Activated CD8-positive, alpha-beta T cell treated with anti-CD3 and anti-CD28 coated beads for 36 hours (primary cell): ENCODE data around the gene FAM174B. TPM values are rescaled to one million over a fixed set of nuclear protein-coding genes. Genes with fewer than 3 reads are reported as not detected.

Source experiments
- ATAC-seq: fragments of 200-7000 bp; cut with Tn5 transposase; one replicate; pipeline ENCODE4 v1.10.0; 2021; ENCODE audit warnings: mild to moderate bottlenecking, moderate library complexity
- CTCF ChIA-PET: fragments of 350-600 bp; sonication (Branson Sonifier 250); formaldehyde crosslinking; loops from one replicate; lab custom pipeline; 2021; ENCODE audit warnings: antibody characterized with exemption; lab: Charles Lee
- POLR2A ChIA-PET: fragments of 350-600 bp; sonication (Branson Sonifier 250); formaldehyde crosslinking; loops from one replicate; lab custom pipeline; 2021; ENCODE audit warnings: antibody characterized with exemption; lab: Charles Lee
- DNase-seq: peaks from one replicate; pipeline ENCODE4 v3.0.0-alpha.2; 2020
- H3K27ac Mint-ChIP-seq: one replicate; pipeline ENCODE4 v1.8.0; 2021; ENCODE audit warnings: mild to moderate bottlenecking, mixed read lengths
- H3K27me3 Mint-ChIP-seq: one replicate; pipeline ENCODE4 v1.8.0; 2021; ENCODE audit warnings: mixed read lengths
- H3K36me3 Mint-ChIP-seq: one replicate; pipeline ENCODE4 v1.8.0; 2021; ENCODE audit warnings: low read depth, mixed read lengths
- H3K4me1 Mint-ChIP-seq: one replicate; pipeline ENCODE4 v1.8.0; 2021; ENCODE audit warnings: low read depth, mixed read lengths
- H3K4me3 Mint-ChIP-seq: one replicate; pipeline ENCODE4 v1.8.0; 2021; ENCODE audit warnings: mild to moderate bottlenecking, moderate library complexity, mixed read lengths
- H3K9me3 Mint-ChIP-seq: one replicate; pipeline ENCODE4 v1.8.0; 2021; ENCODE audit warnings: mixed read lengths
- intact Hi-C: fragments of 100-400 bp; cut with micrococcal nuclease; formaldehyde crosslinking; loops from one replicate; pipeline ENCODE4 v1.10.0; 2022
- total RNA-seq, 2 experiments: library from RNA; stranded (reverse); gene quantifications; one replicate each; pipeline ENCODE4 v1.2.3, GENCODE V29; 2021
- TF ChIP-seq, protein P1 (sequence below): fragments of 200-600 bp; IDR thresholded peaks from one replicate; pipeline ENCODE4 v1.8.0; 2022; ENCODE audit warnings: antibody characterized with exemption, mild to moderate bottlenecking

The FAM174B gene
- total RNA-seq, 2 experiments from 2014 or later, result 2.6 to 3.0 TPM

DNA sequence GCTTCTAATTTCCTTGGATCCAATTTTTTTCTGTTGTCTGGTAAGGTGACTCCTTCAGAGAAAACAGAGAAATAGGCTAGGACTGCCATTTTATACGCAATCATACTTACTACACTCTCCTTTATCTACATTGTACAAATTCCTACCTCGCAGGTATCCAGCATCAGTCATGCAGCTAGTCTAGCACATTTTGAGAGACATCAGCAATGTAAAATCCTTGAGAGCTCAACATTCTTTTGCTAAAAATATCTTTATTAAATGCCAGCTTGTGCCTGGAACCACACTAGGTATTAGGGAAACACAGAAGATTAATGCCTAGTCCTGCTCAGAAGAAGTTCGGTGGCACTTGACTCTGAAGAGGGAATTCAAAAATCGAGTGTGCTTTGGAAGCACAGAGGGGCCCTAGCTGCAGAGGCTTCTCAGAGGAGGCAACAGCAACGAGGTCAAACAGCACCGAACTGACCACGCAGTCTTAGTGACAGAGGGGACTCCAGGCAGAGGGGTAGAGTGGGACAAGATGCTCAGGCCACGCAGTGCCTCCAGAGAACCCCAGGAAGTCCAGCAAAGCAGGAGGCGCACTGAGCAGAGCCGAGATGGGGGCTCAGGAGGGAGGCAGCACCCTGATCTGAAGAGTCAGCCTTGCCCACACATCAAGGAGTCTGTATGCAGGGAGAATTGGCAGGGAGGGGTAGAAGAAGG, 3.5 kb downstream of the FAM174B start:
- Mint-ChIP-seq H3K27ac (no peak overlapping the region), H3K4me1 (peaks cover 9% of the 10 kb centered on the region), H3K4me3 (no peak overlapping the region), H3K27me3 (peaks cover 30% of the 10 kb centered on the region), H3K36me3 (no peaks in the 10 kb centered on the region), H3K9me3 (no peaks in the 10 kb centered on the region)
- POLR2A ChIA-PET, result no interaction called here
- intact Hi-C loops, result no loop called here
- TF ChIP-seq, protein P1, sequence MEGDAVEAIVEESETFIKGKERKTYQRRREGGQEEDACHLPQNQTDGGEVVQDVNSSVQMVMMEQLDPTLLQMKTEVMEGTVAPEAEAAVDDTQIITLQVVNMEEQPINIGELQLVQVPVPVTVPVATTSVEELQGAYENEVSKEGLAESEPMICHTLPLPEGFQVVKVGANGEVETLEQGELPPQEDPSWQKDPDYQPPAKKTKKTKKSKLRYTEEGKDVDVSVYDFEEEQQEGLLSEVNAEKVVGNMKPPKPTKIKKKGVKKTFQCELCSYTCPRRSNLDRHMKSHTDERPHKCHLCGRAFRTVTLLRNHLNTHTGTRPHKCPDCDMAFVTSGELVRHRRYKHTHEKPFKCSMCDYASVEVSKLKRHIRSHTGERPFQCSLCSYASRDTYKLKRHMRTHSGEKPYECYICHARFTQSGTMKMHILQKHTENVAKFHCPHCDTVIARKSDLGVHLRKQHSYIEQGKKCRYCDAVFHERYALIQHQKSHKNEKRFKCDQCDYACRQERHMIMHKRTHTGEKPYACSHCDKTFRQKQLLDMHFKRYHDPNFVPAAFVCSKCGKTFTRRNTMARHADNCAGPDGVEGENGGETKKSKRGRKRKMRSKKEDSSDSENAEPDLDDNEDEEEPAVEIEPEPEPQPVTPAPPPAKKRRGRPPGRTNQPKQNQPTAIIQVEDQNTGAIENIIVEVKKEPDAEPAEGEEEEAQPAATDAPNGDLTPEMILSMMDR, result no peak
- ATAC-seq (no peak), DNase-seq (no peak)
- CTCF ChIA-PET, result interaction anchor here (1.4 kb wide), 1 partner anchor 63 kb away, joined by 4 read pairs; no protein-coding TSS in a partner anchor

DNA sequence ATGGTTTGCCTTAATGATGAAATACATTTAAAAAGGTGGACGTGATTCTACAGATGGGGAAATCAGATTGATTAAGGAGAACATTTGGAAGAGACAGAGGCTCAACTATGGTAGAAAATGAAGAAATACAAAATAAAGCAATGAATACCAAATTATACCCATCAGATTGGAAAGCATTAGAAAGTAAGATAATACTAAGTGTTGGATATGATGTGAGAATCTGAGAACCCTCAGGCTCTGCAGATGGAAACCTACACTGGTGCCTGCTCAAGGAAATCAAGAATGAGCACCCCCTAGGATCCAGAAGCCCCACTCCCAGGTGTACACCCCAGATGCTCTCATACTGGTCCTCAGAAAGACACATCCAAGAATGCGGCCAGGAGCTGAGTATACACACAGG, 4.6 kb downstream of the FAM174B start:
- ATAC-seq, result no peak
- H3K4me3 Mint-ChIP-seq, result no peak overlapping the region
- TF ChIP-seq, protein P1, result no peak

DNA sequence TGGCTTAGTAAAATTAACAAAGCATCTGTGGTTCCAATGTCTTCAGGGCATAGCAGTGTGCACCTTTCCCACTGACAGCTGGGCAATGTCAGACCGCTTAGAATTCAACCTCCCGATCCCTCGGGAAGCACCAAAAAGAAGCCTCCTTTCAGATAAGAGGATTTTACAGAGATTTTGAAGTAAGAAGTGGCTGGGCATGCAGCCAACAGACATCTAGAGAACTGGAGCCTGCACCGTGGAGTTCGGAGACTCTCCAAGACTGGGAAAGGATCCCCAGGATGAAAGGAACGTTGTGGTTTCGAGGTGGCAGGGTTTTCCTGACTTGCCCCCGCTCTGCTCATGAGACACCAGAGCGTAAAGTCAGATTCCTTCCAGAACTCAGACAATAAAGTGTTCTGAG, 5.3 kb downstream of the FAM174B start:
- H3K4me3 Mint-ChIP-seq, result no peak overlapping the region
- H3K4me1 Mint-ChIP-seq, result peaks cover 4% of the 10 kb centered on the region
- ChIA-PET POLR2A (no interaction called here), CTCF (no interaction called here)
- H3K9me3 Mint-ChIP-seq, result no peaks in the 10 kb centered on the region
- no peaks in the 10 kb centered on the region for H3K36me3 Mint-ChIP-seq
- DNase-seq, result no peak
- TF ChIP-seq, protein P1, result no peak
- no peak overlapping the region for H3K27ac Mint-ChIP-seq
- peaks cover 18% of the 10 kb centered on the region for H3K27me3 Mint-ChIP-seq
- no peak for ATAC-seq
- intact Hi-C loops, result no loop called here

More for the DNA sequence above, 4.6 kb downstream of the FAM174B start:
- no peak for DNase-seq
- no peaks in the 10 kb centered on the region for H3K36me3 Mint-ChIP-seq
- ChIA-PET POLR2A (no interaction called here), CTCF (interaction anchor here (1.4 kb wide), 1 partner anchor 64 kb away, joined by 4 read pairs; no protein-coding TSS in a partner anchor)
- H3K9me3 Mint-ChIP-seq, result no peaks in the 10 kb centered on the region
- no peak overlapping the region for H3K27ac Mint-ChIP-seq
- intact Hi-C loops, result no loop called here
- H3K4me1 Mint-ChIP-seq, result peaks cover 5% of the 10 kb centered on the region
- H3K27me3 Mint-ChIP-seq, result peaks cover 19% of the 10 kb centered on the region

DNA sequence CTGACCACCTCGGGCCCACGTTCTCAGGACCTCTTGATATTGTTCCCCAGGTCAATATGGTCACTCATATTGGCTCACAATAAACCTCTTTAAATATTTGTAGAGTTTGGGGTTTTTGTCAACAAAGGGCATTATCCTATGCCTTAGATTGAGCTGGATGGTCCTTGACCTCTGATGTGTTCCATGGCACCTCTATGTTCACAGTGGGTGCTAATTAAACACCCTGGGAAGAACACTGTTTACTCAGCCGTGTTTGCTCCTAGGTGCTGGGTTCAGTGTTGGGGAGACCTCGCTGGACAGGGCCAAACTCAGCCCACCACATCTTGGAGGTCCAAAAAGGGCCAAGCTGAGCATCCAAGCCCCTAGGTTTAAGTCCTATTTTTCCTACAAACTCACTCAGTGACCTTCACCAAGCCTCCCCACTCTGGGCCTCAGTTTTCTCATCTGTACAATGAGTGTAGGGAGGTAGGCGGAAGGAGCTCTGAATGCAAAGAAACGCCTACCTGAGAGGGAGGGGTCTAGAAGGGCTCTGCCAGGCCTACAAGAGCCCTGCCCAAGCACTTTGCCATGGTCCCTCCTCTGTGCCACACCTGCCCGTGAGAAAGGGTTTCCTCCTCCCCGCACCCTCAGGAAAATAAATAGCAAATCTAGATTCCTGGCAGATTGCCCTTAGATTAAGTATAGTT, 7.2 kb downstream of the FAM174B start:
- no peaks in the 10 kb centered on the region for H3K9me3 Mint-ChIP-seq
- no peak overlapping the region for H3K4me3 Mint-ChIP-seq
- H3K27me3 Mint-ChIP-seq, result peaks cover 5% of the 10 kb centered on the region
- H3K36me3 Mint-ChIP-seq, result no peaks in the 10 kb centered on the region
- TF ChIP-seq, protein P1, result no peak
- DNase-seq, result no peak
- no peak overlapping the region for H3K27ac Mint-ChIP-seq
- CTCF ChIA-PET, result no interaction called here
- H3K4me1 Mint-ChIP-seq, result no peaks in the 10 kb centered on the region
- intact Hi-C loops, result no loop called here
- POLR2A ChIA-PET, result no interaction called here
- no peak for ATAC-seq
